ENCODE results near the gene PIK3CD.
"Not testable (repeated sequence)": the region's sequence is repeated elsewhere in the genome, so short reads cannot be mapped to it uniquely, and the experiment has no call there.

Gene PIK3CD

DNA sequence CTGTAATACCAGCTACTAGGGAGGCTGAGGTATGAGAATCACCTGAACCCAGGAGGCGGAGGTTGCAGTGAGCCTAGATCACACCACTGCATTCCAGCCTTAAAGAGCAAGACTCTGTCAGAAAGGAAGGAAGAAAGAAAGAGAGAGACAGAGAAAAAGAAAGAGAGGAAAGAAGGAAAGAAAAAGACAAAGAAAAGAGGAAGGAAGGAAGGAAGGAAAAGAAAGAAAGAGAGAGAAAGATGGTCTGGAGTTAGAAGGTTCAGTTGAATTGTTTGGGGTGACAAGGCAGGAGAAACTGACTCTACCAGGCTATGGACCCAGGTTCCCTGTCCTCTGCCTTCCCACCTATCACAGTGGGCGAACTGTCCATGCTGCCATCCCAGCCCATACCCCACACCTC is 27.4 kb upstream of the PIK3CD start:
- DNase-seq, result no peak

DNA sequence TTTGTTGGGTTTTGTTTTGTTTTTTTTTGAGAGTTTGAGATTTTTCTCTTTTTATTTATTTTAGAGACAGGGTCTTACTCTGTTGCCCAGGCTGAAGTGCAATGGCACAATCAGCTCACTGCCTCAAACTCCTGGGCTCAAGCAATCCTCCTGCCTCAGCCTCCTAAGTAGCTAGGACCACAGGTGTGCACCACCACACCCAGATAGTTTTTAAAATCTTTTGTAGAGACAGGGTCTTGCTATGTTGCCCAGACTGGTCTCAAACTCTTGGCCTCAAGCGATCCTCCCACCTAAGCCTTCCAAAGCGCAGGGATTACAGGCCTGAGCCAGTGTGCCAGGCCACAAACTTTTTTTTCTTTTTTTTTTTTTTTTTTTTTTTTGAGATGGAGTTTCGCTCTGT is 26.5 kb upstream of the PIK3CD start:
- not testable (repeated sequence) for DNase-seq

DNA sequence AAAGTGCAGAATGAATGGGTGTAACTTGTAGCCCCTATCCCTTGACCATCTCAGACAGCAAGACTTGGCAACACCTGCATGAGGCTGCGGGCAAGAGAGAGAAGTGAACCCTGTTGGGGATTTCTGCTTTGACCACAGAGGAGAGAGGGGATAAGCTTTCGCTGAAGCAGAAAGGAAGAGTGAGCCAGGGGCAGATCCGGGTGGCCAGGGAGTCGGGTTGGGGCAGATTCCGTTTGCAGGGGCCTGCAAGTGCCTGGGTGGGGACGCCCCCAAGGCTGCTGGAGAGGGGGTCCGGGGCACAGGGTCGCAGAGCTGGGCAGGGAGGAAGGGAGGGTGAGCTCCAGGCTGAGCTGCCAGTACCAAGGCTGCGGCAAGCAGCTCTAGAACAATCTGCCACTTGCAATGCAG is 25.3 kb upstream of the PIK3CD start:
- no peak for DNase-seq

DNA sequence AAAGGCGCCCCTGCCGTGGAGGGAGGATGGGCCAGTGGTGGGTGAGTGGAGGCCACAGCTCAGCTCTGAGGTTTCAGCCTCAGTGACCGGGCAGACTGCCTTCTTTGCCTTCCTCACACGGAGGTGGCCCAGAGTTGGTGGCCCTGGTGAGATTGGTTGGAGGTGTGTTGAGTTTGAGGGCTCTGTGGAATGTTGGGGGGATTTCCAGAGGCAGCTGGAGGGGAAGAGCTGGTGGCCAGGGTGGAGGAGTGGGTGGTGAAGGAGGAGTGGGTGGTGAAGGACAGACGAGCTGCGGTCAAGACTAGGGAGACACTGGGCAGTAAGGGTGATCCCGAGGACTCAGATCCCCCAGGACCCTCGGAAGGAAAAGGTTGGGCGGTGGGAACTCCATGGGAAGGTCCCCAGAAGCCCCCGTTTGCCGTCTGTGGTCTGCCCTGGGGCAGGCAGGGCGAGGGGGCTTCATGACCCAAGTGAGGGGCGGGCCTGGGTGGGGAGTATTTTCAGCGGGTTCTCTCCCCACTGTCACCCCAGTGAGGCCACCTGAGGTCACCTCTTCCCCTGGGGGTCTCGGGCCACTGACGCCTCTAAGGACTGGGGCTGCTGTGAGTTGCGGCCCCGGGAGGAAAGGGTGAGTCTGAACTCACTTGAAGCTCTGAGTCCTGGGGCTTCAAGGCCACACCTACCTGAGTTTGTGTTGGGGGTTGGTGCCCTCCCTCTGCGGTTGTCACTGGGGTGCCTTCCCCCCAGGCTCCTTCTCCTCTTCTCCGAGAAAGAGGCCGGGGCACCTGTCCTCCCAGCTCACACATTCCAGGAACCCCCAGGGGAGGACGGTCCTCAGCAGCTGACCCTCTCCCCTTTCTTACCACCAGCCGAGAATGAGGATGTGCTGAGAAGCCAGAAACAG is 22.7 kb upstream of the PIK3CD start:
- DNase-seq, result no peak

DNA sequence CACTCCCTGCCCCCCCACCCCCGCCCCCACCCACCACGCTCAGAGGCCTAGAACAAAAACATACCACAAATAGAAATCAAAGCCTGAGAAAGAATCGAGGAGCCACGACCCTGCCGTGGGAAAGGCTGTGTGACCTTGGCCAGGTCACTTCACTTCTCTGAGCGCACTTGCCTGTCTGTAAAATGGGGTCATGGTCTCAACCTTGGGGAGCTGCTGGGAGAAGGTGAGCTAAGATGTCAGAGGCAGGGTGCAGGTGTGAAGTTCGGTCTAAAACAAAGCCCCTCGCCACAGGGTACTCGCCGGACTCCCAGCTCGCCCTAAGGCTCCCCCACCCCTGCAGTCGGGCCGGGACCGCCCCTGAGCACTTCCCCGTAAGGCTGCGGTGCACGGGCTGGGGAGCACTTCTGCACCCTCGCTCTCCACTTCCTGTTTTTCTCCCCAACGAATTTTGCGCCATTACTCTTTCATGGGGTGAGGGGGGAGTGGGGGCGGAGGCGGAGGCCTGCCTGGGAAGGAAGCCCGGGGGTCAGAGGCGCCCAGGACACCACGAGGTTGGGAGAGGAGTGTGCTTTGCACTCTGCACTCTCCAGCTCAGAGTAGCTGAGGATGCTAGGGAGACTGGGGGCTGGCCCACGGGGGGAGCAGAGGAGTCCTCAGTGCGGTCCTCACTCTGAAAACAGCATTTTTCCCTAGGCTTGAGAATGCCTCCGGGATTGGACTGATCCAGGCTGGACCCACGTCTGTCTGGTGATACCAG is 21.9 kb upstream of the PIK3CD start:
- DNase-seq, result no peak

DNA sequence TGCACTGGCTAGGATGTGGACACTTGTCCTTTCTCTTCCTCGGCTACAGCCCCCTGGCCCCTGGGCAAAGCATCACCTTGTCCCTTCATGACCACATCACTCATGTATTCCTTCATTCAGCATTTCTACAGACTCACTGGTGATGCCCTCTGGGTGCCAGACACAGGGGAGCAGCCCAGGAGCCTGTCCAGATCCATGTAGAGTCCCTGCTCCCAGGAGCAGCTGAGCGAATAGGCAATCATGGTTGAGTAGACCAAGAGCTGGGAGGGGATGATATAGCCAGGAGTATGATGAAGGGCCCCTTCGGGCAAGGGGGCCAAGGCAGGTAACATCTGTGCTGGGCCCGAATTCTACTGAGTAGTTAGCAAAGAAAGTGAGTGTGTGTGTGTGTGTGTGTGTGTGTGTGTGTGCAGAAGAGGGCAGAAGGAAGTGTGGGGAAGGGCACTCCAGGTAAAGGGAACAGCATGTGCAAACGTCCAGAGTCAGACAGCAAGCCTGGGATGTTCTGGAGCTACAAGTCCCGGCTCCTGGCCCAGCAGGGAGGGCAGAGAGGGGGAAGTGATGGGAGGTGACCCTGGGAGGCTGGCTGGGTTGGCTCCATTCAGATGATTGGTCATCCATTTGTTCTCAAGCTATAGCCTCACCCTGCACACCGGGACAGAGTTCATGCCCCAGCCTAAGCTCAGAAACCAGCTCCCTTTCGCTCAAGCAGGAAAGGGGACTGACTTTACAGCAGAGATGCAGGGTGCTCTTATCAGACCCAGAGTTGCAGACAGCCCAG is 21.0 kb upstream of the PIK3CD start:
- no peak for DNase-seq

DNA sequence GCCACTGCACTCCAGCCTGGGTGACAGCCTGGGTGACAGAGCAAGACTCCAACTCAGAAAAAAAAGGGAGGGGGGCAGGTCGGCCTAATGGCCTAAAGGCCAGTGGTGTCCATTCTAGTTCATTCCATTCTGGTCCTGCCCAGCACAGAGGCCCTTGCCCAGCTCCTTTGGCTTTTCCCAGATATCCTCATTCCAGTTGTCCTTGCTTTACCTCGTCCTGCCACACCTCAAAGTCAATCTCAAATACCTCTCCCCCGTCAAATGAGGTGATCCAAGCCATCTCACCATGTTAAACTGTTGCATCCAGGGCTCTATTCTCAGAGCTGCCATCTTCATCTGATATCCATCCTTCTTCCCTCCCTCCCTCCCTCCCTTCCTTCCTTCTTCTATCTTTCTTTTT is 19.9 kb upstream of the PIK3CD start:
- DNase-seq, result no peak

DNA sequence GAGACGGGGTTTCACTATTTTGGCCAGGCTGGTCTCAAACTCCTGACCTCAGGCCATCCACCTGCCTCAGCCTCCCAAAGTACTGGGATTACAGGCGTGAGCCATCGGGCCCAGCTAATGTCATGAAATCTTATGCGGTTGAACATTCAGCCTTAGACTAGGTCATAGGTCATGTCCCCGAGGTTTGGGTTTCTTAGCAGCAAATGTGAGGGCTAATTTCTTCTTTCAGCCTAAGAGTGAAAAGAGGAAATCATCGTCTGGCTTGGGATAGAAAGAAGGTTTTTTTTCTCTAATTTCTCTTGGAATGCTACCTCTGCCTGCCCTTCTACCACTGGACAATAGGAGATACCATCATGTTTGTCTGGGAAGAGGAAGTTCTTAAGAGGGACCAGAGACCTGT is 18.0 kb upstream of the PIK3CD start:
- DNase-seq, result no peak

DNA sequence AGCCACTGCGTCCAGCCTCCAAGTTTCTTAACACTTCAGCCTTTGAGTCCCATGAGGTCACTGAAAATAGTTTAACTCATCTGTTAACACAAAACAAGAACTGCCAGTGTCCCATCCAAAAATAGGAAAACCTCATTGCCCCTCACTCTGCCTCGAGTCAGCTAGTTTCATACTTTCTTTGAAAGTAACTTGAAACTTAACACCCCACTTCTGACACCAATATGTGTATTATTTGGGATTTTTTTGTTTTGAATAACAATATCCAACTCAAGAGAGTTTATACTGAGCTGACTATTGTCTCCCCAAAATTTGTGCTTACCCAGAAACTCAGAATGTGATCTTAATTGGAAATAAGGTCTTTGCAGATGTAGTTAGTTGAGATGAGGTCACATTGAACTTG is 16.9 kb upstream of the PIK3CD start:
- DNase-seq, result no peak

DNA sequence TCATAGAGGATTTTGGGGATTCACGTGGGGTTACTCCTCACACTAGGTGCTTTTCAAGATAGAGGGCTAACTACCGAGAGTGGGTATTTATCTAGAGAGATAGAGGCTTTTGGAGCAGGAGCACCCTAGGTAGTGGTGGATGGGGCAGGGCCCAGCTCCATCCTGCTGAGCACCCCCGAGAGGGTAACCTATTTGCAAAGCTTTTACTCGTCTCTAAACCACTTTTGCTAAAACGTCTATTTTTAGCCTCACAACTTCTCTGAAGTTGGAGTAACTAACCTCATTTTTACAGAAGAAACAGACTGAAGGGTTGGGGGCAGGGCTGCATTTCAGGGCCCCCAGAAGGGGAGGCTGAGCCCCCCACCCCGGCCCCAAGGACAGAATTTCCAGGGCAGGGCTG is 12.3 kb upstream of the PIK3CD start:
- DNase-seq, result no peak

DNA sequence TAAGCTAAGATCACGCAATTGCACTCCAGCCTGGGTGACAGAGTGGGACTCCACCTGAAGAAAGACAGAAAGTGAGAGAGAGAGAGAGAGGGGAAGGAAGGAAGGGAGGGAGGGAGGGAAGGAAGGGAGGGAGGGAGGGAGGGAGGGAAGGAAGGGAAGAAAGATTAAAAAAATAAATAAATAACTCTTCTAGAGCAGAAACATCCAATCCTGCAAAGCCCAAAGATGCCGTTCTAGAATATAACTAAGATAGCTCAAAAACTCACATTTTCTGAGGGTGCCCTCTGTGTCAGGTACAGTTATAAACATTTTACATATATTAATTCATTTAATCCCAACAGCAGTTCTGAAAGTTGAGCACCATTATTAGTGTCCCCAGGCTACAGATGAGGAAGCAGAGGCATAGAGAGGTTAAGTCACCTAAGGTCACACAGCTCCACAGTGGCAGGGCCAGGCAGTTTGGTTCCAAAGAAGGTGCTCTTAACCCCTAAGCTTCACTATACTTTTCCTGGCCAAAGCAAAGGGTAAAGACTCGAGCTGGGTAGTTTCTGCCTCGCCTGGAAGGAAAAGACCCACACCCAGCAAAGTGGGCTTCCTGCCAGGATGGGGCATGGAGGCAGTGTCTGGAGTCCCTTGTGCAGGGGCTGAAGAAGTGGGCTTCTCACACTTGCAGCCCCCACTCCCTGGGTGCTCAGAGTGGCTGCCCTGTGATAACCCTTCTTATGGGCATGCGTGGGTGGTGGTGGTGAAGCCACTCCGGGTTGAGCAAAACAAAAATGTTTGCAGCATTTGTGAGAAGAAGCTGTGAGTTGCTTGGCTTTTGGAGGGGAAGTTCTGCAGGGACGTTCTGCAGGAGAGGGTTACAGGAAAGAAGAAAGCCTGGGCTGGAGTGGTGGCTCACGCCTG is 7.9 kb upstream of the PIK3CD start:
- no peak for DNase-seq

DNA sequence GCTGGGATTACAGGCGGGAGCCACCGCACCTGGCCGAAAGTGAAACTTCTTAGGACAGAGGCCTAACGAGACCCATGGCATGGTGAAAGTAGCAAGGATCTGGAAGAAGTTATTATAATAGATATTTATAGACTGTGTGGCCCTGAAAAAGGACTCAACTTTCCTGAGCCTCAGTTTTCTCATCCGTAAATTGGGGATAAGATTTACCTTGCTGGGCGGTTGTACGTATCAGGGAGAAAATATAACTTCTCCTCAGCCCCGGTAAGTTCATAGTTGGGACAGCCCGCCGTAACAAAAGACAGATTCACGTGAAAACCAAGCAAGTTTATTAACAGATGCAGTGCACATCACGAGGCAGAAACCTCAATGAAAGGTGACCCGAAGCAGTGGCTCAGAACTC is 5.5 kb upstream of the PIK3CD start:
- DNase-seq, result no peak

DNA sequence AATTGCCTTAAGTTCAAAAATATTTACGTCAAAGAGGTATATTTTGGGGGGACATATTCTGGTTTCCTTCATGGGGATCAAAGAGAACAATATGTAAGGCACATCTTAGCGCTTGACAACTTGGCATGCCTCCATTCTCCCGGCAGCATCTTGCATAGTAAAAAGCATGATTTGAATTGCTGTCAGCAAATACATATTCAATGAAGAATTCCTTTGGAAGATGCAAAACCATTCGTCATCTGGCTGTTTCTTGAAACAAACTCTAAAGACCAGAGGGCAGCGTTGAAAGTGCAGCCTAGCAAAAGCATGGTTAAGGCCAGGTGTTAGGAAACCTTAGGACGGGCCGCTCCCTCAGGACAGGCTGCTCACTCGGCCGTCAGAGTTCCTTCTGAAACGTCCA is 3.4 kb upstream of the PIK3CD start:
- no peak for DNase-seq

DNA sequence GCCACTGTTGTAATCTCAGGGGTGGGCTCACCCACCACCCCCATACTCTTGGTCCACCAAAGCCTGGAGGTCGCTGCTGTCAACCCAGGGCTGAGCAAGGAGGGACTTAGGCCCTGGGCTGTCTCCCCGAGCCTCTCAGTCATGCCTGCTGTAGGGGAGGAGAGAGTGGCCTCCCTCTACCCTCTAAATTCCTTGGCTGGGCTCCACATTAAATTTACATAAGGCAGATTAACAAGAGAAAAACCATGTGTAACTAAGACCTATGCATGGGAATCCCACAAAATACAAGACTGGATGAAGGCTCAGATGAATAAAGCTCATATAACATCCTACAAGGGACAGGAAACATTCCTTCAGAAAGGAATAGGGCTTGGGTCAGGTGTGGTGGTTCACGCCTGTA is 1.8 kb upstream of the PIK3CD start:
- DNase-seq, result no peak

DNA sequence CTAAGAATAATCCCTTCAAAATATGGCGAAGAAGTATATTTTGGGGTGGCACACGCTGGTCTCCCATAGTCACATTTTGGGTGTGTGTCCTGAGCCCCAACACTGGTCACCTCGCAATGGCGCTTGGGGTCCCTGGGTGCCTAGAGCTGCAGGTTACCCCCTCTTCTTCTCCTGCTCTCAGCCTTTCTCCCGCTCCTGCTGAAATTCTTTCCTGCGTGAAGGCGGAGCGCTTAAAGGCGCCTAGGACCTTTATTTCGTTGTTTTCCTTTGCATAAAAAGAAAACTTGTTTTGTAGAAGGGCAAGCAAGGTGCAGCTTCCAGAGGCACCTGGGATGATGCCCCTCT is 339 bp upstream of the PIK3CD start:
- no peak for DNase-seq

DNA sequence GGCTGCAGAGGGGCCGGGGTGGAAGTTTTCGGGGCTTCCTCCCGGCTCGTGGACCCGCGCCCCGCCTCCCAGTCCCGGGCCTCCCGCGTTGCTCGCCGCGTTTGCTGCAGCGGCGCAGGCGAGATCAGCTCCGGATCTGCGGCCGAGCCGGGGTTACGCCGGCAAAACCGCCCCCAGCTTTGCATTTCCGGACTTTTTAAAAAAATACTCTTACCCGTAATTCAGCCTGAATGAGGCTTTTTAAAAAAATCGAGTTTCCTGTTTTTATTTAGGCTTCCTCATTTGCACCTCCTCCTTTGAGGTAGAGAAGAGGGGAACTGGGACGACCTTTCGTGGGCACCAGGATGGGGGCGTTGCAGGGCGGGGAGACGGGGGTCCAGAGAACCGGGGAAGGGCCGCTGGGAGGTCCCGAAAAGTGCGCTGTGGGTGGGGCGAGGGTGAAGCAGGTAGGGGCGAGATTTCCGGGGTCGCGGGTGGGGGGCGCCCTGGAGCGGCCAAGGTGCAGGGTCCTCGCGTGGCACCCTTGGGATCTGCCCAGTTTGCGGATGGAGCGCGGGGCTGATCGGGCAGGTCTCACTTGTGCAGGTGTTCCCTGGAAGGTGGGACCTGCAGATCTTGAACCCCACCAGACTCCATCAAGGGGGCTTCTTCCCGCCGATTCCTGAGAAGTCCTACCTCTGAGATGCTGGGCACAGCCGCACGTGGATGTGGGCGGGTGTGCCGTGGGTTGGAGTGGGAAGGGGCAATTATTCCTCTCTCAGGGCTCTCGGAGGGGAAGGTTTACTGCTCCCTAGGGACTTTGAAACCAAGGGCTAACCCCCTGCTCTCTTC is 1.1 kb downstream of the PIK3CD start:
- no peak for DNase-seq

DNA sequence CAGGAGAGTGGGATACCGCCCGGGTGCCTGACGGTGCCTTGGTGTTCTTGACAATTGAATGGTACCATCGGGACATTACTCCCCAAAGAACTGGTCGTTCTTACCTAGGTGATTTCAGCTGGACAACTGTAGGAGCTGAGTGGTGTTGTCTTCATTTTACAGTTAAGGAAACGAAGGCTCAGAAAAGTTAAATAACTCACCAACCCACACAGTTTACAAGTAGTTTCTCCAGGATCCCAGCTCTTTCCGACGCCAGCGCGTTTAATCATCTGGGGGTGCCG is 1.6 kb downstream of the PIK3CD start:
- no peak for DNase-seq

DNA sequence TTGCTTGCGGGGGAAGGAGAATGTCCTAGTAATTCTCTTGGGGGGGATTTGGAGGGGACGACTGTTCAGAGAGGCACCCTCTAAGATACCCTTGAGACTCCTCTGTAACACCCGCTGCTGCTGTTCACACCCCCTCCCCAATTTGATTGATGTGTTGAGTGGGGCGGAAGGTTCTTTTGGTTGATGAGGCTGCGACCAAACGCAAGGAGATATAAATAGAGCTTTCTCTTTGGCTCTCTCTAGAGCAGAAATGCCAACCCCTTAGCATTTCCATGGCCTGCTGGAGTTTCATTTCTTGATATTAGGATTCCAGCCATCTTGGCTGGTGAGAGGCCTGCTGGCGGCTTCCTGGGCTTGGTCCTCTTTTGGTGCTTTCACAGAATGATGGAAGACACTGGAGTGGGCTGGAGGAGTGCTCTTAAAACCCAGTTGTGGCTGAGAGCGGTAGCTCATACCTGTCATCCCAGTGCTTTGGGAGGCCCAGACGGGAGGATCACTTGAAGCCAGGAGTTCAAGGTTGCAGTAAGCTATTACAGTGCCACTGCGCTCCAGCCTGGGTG is 2.0 kb downstream of the PIK3CD start:
- DNase-seq, result no peak

DNA sequence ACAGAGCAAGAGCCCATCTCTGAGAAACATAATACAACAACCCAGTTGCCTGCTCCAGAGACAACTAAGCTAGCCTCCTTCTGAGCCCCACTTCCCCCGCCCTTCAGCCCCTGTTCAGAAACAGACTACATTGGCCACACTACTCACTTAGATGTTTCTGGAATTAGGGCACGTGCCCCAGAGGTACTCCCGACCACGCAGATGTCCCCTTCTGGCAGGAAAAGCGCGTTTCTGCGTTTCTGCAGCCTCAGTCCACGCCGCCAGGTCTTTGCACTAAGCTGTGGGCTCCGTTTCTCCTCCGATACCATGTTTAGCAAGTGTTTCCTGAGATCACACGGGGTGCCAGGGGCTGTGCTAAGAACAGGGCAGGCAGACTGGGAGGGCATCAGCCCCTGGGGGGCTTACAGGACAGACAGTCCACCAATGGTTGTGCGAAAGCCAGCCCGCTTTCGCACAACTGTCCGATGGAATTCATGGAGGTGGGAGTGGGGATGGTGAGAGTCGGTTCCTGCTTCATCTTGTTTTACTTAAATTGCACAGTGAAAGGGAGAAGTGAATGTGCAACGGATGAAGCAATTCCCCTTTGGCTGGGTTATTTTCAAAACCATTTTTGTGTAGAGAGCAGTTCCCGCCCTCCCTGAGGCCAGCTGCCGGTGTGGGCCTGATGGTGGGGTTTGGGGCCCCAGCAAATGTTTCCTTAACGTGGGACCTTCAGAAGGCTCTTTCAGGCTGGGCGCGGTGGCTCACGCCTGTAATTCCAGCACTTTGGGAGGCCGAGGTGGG is 2.7 kb downstream of the PIK3CD start:
- DNase-seq, result no peak

DNA sequence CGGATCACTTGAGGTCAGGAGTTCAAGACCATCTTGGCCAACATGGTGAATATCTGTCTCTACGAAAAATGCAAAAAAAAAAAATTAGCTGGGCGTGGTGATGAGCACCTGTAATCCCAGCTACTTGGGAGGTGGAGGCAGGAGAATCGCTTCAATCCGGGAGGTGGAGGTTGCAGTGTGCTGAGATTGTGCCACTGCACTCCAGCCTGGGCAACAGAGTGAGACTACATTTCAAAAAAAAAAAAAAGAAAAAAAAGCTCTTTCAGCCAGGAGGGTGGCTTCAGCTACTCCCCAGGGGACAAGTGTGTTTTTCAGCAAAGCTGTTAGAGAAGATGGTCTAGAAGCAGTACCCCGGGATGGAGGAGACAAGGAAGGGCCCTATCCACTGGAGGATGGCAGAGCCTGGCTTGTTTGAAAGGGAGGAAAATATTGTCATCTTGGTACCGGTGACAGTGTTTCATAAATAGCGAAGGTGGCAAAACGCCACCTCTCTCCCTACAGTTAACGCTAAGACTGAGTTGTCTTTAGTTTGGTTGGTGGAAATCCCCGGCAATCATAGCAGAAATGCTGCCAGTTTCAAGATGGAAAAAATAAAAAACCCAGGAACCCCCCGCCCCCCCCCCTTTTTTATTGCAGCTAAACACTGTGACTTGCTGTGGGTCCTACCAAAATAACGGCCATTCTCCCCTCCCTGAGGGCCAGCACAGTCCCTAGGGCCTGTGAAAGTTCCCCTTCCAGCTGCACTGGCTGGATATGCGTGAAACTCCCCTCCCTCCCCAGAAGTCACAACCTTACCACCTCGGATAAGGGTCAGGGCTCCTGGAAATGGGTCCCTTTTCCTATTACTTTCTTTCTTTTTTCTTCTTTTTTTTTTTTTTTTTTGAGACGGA is 3.5 kb downstream of the PIK3CD start:
- no peak for DNase-seq

All from left hindlimb (tissue), 1 donor.